ENCODE results near the gene CRTAC1.

- no peak for TF ChIP-seq CTCF (IDR thresholded peaks at IDR 0.05)
- TF ChIP-seq POLR2A (IDR thresholded peaks at IDR 0.05) = no peak
These were observed 159.4 kb downstream of the CRTAC1 start for GRCh38 chr10:97870990-97871389.
